ENCODE data around the gene PFKFB3.

GRCh38 chr10:6216916-6217315 lies 14.2 kb downstream of the PFKFB3 start:
- TF ChIP-seq CTCF (IDR thresholded peaks at IDR 0.05) (no peak), POLR2AphosphoS5 (IDR thresholded peaks at IDR 0.05) (no peak)

All from gastroesophageal sphincter (tissue), 3 donors.